ENCODE data around the gene NKTR.

Gene NKTR

DNA sequence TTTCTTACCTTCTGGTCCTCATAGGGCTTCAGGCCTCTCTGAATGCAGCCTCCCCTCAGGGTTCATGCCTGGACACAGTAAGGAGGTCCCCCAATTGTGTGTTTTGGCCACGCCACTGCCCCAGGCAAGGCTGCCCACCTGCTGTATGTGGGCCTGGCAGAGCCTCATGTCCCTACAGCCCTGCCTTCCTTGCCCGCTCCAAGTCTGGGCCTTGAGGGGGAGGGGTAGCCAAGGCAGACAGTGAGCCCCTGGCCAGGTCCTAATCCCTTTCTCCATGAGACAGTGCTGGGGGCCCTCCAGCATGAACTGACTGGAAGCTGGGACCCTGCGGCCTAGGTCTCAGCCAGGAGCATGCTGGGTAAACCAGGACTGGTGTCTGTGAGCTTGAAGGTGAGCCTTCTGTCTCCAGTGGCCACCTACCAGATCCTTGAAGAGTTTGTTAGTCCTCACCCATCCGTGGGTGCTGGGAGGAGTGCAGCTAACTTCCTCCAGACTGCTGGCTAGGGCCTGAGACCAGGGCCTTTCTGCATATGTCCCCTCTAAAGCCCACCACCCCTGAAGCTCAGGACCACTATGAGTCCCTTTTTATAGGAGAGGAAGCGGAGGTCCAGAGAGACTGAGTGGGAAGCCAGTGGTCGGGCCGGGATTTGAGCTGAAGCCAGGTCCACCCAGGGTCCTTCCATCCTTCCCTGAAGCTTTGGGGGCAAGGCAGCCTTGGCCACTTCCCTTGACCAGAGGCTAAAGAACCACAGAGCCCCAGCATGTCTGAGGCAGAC, 61.7 kb downstream of the NKTR start:
- no peak for DNase-seq (ENCODE audit: low read depth, low spot score)

DNA sequence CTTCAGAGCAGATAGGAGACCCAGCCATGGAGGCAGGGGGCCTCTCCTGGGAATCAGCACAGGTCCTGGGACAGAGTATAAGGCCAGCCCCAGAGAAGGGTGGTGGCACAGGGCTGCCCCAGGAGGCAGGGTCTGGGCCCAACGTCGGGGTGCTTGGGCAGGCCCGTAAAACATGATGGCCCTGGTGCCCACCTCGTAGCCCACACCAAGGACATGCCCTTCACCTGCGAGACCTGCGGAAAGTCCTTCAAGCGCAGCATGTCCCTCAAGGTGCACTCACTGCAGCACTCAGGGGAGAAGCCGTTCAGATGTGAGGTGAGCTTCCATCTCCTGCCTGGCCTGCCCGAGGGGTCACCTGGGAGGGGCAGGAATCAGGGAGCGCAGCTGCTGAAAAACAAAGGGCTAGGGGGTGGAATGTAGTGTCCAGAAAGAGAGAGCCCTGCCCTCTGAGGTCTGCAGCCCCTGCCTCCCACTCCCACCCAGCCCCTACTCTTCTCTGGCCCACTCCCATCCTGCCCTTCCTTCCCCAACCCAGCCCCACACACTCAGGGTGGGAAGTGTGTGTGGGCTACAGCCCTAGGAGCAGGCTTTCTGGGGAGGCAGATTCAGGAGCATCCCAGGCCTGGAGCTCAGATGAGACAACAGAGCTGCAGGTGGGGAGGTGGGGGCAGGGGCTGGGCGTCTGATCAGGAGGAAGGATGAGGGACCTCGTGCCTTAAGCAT, 62.5 kb downstream of the NKTR start:
- no peak for DNase-seq (ENCODE audit: low read depth, low spot score)

- DNase-seq (ENCODE audit: low read depth, low spot score) = no peak
Observed at GRCh38 chr3:42663581-42664437, 63.3 kb downstream of the NKTR start.

GRCh38 chr3:42664438-42664803, 63.9 kb downstream of the NKTR start:
- no peak for DNase-seq (ENCODE audit: low read depth, low spot score)

- no peak for DNase-seq (ENCODE audit: low read depth, low spot score)
Observed at GRCh38 chr3:42665050-42665878, 64.8 kb downstream of the NKTR start.

DNA sequence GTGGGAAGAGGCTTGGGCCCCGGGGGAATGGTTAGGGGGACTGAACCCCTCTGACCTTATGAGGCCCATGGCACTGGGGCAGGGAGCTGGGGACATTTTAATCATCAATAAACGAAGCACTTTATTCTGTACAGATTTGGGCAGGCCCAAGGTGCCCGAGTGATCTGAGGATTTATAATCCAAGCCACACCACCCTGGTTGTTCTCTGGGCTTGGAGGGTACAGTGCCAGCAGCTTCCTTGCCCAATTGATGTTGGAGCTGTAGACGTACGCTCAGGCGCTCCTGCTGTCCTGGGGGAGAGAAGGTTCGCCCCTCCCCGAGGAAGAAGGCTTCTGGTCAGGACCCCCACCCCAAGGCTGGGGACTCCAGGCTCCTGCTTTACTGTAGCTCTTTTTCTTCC, 65.5 kb downstream of the NKTR start:
- DNase-seq (ENCODE audit: low read depth, low spot score) = no peak

GRCh38 chr3:42666577-42666998, 66.1 kb downstream of the NKTR start:
- no peak for DNase-seq (ENCODE audit: low read depth, low spot score)

- no peak for DNase-seq (ENCODE audit: low read depth, low spot score)
Observed at GRCh38 chr3:42667096-42667522, 66.6 kb downstream of the NKTR start.

- DNase-seq (ENCODE audit: low read depth, low spot score) = no peak
Observed at GRCh38 chr3:42667523-42668412, 67.3 kb downstream of the NKTR start.

GRCh38 chr3:42668413-42668760, 67.9 kb downstream of the NKTR start:
- DNase-seq (ENCODE audit: low read depth, low spot score) = no peak

GRCh38 chr3:42668793-42669217, 68.3 kb downstream of the NKTR start:
- DNase-seq (ENCODE audit: low read depth, low spot score) = no peak

DNA sequence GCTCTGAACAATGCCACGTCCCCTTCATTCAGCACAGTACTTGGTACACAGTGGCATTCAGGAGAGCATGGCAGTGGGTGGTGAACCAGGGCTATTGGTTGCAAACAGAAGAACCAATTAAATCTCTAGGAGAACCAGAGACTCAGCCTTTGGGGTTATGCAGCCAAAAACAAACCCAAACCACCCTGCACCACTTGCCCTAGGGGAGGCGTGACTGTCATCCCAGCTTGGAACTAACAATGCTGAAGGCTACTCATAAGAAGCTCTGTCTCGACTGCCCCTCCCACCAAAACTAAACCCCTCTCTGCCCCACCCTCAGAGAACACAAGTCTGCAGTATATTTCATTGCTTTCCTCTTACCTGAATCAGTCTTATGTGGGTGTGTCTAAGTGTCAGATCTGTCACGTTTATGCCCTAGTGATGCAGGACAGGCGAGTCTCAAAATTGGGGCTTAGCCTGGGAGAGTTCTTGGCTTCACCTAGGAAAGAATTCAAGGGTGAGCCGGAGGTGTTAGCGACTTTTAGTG, 69.6 kb downstream of the NKTR start:
- DNase-seq (ENCODE audit: low read depth, low spot score) = no peak

DNA sequence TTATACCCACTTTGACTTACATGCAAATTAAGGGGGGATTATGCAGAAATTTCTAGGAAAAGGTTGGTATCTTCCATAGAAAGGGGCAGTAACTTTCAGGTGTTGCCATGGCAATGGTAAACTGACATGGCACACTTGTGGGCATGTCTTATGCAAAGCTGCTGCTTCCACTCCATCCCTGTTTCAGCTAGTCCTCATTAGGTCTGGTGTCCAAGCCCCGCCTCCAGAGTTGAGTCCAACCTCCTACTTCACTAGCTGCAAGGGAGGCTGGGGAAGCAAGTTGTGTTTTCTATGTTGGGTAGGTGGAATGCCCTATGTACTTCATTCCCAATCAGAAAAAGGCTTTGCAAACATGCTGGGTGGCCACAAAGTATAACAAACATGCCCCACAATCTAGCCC, 70.2 kb downstream of the NKTR start:
- no peak for DNase-seq (ENCODE audit: low read depth, low spot score)

- DNase-seq (ENCODE audit: low read depth, low spot score) = no peak
Observed at GRCh38 chr3:42672515-42672914, 72.0 kb downstream of the NKTR start.

- no peak for DNase-seq (ENCODE audit: low read depth, low spot score)
Observed at GRCh38 chr3:42673082-42673481, 72.6 kb downstream of the NKTR start.

GRCh38 chr3:42674146-42674545, 73.7 kb downstream of the NKTR start:
- DNase-seq (ENCODE audit: low read depth, low spot score) = no peak

GRCh38 chr3:42675909-42676308, 75.4 kb downstream of the NKTR start:
- DNase-seq (ENCODE audit: low read depth, low spot score) = no peak

GRCh38 chr3:42678447-42678846, 78.0 kb downstream of the NKTR start:
- no peak for DNase-seq (ENCODE audit: low read depth, low spot score)

DNA sequence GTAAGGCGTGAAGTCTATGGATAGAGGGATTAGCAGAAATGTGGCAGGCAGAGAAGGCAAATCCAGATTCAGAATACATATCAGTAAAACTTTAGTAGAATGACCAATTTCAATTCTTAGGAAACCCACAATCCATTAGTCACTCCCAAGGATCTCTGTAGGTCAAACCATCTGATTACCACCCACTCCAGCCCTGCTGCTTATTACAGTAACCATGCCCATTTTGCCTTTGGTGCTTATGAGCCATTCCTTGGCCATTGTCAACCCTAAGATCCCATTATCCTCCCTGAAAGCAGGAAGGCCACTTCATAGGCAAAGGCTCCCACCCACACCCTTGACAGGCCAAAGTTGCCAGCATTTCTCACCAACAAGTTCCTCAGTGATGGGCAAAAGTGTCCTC, 79.8 kb downstream of the NKTR start:
- DNase-seq (ENCODE audit: low read depth, low spot score) = no peak

DNA sequence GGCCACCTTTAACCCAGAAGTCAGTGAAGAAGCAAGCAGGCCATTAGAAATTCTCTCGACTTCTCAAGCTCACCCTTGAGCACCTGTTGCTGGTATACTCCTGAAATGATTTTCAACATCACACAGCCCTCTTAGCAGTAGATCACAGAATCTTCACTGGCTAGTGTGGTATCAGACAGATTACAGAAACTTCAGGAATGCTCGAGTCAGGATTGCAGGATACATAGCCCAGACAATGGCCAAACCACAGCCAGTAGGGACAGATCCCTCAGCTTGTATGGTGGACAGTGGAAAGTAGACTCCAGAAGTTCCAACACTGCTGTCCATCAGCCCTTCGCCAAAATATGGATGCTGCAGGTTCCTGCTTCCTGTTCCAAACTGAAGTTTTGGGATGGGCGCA, 80.3 kb downstream of the NKTR start:
- DNase-seq (ENCODE audit: low read depth, low spot score) = no peak

Measured in activated CD4-positive, CD25-positive, alpha-beta regulatory T cell treated with anti-CD3 and anti-CD28 coated beads, Interleukin-2, amount 50 U/mL, for 16 hours (primary cell).